RPMI7951 (cell line): Measurements from ENCODE around the gene SCLT1. TPM values are rescaled to one million over a fixed set of nuclear protein-coding genes. Genes with fewer than 3 reads are reported as not detected.

Experiments used
- DNase-seq: peaks from one replicate; pipeline ENCODE4 v3.0.0-alpha.2; 2012; ENCODE audit warnings: low read depth
- total RNA-seq: library from RNA; depleted of rRNA; stranded (reverse); fragments of >200 nt; shearing (Covaris generic); gene quantifications from 2 replicates; pipeline ENCODE4 v1.2.3, GENCODE V29; 2014; rRNA removed

The SCLT1 gene
- total RNA-seq, 1 experiment from 2014 or later, result 23.8 TPM

GRCh38 chr4:128844931-128845330 is 248.4 kb downstream of the SCLT1 start:
- DNase-seq, result no peak

DNA sequence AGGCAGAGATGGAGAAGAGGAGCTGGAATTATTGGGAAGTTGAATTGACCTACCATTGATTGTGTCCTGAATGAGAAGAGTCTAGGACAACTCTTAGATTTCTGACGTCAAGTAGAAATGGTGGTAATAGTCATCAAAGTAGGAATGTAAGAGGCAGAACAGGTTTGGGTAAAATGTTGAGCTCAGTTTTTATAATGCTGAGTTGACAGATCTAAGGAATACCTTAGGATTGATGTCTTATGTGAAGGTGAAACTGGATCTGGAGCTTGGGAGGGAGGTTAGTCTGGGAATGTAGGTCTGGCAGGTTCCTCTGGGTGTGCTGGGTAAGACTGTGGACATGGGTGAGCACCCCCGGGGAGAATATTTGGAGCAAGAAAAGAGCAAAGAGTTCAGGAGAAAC is 251.9 kb downstream of the SCLT1 start:
- DNase-seq, result no peak

DNA sequence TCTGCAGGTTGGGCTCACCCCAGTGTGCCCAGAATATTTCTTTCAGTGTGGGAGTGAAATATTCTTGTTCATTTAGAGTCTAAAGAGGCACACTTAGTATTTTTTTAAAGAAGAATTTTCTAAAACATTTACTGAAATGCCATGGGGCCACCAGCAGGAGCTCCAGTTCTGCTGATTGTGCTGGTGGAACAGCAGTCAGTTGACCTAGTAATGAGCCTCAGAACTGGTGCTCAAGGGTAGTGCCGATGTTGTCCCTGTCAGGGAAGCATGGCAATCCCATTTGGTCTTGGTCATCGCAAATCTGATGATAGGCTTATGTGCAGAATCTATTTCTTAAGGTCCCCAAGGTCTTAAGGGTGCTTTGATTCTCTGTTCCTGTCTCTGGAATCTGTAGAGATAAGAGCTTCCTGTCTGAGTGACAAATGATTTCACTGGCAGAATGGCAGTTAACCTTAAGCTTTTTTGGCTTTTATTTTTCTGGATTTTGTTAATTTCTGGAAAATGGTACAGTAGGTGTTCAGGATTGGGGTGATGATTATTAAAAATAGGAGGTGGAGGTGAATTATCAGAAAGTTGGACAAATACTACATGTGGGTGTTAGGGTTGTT is 252.5 kb downstream of the SCLT1 start:
- DNase-seq, result no peak

DNA sequence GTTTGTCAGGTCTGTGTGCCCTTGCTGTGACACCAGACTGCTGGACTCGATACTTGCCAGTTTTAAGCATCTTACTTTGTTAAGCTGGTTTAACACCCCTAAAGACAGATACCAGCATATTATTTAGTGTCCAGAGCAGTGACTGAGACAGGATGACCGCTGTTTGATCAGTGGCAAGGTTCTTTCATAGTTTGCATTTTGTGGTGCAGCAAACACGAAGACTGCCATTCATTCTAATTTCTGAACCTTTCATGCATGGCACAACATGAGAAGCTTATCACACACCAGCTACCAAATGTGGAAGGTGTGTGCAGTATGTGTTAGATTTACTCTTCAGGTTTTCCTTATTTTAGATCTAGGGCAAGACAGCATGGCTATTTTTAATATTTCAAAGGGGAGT is 255.7 kb downstream of the SCLT1 start:
- no peak for DNase-seq

DNA sequence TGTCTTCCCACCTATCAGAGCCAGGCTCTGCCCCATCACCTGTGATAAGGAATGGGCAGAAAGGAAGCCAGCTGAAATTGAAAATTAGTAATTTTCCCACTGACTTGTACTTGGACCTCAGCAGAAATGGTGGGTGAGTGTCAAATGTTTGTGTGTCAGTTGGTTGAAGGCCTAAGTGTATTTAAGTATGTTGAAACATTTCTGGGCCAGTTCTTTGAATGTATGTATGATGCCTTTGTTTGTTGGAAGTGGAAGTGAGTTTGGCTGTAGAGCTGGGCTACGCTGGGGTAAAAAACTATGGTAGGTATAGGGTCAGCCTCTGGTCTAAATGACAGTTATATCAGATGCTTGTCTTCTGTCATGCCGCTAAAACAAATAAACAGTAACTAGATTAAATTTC is 256.1 kb downstream of the SCLT1 start:
- DNase-seq, result no peak

- DNase-seq, result no peak
Measured at GRCh38 chr4:128835498-128836222, 257.7 kb downstream of the SCLT1 start.

Other genes starting within 250 kb of the SCLT1 start
- 12.6 and 17.1 TPM in 2 replicates for gene C4orf33, start 2.6 kb upstream of the SCLT1 start, total RNA-seq